HG03025 (cell line): Measurements from ENCODE around the gene TRPM2.

Source experiments
- ATAC-seq: cut with Tn5 transposase; IDR thresholded peaks from one replicate; pipeline ENCODE4 v1.9.1; 2021; ENCODE audit warnings: mild to moderate bottlenecking, moderate library complexity; ENCODE audit not compliant: unreplicated experiment, low FRiP score

TRPM2 gene

DNA sequence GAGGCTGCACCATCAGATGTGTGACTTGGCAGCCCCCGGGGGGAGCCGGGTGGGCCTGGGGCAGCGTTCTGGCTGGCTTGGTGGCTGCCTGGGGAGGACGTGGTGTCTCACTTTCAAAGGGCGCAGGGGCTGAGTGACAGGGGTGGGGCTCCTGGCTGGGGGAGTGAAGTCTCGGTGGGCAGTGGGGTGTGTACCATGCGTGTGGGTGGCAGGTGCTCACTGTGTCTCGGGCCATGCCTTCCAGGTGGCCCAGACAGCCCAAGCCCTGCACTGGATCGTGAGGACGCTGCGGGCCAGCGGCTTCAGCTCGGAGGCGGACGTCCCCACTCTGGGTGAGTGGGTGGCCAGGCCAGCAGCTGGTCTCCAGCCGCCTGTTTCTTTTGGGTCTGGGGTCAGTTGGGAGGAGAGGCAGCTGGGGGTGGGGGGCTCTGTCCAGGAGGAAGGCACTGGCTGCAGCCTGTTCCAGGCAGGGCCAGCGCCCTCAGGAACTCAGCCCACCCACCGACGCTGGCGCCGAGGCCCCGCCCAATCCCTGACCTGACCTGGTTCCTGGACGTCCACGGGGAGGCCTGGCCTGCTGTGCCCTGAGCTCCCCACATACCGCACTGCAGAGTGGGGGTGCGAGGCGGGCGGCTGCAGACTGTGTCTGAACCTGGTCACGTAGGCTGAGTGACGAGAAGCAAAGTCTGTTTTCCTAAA lies 71.3 kb downstream of the TRPM2 start:
- ATAC-seq, result no peak

DNA sequence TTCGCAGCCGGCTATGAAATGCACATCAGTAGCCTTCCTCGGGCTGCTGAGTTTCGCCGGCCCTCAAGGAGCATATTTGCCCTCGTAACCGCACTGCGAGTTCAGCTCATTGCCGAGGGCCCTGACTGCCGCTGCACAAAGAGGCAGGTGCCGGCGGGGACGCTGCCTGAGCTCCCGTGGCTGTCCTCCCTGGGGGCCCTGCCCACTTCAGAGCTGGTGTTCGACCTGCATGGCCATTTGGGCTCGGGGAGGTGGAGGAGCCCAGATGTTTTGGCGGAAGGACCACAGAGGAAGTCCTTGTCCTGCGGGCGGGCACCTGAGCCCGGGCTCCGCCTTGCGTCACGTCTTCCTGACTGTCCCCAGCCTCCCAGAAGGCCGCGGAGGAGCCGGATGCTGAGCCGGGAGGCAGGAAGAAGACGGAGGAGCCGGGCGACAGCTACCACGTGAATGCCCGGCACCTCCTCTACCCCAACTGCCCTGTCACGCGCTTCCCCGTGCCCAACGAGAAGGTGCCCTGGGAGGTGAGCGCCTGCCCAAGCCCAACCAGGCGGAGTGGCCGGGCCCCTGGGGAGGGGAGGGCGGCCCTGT lies 72.0 kb downstream of the TRPM2 start:
- no peak for ATAC-seq

DNA sequence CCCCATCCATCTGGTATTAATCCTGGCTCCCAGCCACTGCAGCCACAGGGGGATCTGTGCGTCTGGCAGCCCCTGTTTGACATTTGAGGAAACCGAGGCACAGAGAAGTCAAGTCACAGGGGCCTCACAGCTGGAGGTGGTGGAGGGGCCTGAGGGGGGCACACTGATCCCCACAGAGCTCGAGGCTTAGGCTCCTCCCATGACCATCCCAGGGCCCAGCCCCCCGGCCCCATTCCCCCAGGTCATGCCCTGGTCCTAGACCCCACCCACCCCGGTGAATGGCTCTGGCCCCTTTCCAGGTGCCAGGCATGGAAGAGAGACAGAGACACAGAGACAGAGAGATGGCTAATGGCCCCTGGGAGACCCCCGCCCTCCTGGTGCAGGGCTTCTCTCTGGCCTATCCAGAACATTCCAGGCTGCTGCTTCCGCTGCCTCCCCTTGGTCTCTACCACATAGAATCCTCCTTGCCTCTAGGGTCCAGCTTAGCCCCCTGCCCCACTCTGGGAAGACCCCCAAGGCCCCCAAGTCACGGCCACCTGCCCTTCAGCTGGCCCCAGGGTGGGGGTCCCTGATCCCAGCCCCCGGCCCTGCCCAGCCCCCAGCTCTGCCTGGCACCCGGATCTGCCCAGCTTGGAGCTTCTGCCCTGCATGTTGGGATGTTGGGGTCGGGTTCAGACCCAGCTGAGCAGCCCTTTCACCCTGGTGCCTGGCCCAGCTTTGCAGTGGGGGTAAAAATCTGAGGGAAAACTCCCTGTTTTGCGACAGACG lies 72.7 kb downstream of the TRPM2 start:
- no peak for ATAC-seq

DNA sequence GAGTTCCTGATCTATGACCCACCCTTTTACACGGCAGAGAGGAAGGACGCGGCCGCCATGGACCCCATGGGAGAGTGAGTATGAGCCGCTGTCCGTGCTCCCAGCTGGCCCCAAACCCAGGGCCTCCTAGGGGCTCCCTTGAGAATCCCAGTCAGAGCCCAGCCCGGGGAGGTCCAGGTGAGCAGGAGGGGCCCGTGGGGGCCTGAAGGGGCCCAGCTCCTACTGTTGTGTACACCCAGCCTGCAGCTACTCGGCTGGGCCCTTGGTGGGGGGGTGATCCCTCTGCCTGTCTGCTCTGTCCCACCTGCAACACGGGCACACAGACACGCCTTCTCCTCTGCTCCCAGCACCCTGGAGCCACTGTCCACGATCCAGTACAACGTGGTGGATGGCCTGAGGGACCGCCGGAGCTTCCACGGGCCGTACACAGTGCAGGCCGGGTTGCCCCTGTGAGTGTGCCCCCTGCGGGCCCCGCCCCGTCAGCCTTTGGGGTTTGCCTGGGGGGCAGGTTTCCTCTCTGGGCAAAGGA lies 73.3 kb downstream of the TRPM2 start:
- no peak for ATAC-seq

DNA sequence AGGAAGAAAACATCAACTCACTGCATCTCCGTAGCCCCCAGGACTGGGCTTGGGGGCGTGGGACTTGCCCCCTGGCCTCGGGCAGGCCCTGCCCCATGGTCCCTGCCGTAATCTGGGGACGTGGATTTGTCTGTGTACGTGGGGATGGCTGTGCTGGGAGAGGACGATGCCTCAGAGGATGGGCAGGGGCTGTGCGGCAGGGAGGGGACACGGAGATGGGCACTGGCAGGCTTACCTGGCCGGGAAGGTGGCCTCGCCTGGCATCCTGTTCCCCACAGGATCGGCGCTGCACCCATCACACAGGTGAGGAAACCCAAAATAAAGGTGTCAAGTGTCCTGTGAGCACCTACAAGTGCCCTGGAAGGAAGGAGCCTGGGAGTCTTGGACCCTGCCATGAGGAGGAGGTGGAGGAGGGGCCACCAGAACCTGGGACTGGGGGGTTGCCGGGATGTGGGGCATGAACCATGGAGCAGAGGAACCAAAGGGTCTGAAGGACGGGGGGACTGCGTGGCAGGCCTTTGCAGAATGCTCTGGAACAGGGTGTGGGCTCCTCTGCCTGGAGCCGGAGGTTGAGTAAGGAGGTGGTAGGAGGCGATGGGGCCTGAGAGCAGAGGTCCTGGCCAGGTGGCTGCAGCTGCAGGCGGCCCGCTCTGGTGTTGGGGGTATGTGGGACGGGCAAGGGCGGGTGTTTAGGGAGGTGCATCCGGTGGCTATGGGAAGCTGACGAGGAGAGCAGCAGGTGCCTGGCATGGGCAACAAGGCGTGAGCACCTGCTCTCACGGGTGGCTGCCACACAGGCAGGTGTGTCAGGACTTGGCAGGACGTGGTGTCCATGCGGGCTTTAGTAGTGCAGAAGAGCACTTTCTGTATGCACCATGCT lies 74.1 kb downstream of the TRPM2 start:
- ATAC-seq, result no peak

DNA sequence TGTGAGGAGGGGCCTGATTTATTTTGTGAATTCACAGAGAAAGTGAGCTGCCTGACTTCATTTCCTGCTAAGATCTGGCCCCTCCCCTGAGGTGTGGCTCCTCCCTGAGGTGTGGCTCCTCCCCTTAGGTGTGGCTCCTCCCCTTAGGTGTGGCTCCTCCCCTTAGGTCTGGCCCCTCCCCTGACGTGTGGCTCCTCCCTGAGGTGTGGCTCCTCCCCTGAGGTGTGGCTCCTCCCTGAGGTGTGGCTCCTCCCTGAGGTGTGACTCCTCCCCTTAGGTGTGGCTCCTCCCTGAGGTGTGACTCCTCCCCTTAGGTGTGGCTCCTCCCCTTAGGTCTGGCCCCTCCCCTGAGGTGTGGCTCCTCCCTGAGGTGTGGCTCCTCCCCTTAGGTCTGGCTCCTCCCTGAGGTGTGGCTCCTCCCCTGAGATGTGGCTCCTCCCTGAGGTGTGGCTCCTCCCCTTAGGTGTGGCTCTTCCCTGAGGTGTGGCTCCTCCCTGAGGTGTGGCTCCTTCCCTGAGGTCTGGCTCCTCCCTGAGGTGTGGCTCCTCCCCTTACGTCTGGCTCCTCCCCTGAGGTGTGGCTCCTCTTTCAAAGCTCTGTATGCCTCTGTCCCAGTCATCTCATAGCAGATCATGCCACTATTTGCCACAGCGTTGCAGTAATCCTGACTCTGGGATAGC lies 75.0 kb downstream of the TRPM2 start:
- ATAC-seq, result no peak

DNA sequence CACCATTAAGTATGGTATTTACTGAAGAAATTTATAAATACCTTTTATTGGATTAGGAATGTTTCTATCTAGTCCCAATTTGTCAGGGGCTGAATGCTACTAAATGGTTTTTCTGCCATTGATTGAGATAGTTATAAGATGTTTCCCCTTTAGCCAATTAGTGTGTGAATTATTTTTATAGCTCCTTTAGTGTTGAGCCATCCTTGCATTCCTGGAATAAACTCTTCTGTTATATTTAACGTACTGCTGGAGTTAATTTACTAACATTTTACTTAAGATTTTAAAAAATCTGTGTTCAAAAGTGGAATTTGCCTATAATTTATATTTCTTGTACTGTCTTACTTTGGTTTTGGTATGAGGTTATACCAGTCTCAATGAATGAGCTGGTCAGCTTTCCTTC lies 76.5 kb downstream of the TRPM2 start:
- ATAC-seq, result no peak

DNA sequence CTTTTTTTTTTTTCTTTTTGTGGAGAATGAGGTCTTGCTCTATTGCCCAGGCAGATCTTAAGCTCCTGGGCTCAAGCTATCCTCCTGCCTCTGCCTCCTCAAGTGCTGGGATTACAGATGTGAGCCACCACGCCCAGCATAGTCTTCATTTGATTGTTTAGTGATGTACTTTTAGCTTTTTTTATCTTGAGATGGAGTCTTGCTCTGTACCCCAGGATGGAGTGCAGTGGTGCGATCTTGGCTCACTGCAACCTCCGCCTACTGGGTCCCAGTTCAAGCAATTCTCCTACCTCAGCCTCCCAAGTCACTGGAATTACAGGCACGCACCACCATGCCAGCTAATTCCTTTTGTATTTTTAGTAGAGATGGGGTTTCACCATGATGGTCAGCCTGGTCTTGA lies 77.9 kb downstream of the TRPM2 start:
- ATAC-seq, result no peak

DNA sequence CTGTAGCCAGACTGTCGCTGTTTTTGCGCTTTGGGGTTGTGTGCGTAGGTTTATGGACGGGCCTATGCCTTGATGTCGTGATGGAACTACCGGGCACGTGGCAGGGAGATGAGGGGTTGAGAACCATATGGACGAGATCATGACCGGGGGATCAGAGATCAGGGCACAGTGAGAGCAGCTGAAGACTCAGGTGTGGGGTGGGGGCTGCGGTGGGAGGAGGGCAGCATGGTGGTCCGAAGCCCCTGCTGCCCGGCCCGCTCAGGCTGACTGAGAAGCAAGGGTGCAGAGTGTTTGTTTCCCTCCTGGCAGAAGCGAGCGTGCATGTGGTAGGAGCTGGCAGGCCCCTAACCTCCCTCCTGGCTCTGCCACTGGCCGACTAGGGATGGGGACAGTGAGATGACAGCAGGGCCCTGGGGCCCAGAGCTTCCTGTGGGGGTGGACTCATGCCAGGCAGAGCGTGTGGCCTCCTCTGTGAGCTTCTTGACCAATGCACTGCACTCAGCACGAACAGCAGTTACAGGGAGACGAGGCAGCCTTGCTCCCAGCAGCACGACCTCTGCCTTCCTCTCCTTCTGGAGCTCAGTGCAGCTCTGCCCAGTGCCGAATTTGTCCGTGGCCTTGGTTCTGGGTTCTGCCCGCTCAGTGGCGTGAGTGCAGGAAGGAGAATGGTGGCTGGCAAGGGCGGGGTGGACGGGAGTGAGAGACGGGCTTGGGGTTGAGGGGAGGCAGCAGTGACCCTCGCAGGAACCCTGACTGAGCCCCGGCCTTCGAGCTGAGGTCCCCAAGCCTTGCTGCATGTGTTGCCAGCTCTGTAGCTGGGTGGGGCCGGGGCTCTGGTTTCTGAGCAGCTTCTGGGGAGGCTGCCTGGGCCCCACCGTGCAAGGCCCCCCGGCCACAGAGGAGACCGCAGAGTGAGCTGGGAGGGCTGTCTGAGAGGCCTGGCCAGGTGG lies 79.7 kb downstream of the TRPM2 start:
- ATAC-seq, result no peak

DNA sequence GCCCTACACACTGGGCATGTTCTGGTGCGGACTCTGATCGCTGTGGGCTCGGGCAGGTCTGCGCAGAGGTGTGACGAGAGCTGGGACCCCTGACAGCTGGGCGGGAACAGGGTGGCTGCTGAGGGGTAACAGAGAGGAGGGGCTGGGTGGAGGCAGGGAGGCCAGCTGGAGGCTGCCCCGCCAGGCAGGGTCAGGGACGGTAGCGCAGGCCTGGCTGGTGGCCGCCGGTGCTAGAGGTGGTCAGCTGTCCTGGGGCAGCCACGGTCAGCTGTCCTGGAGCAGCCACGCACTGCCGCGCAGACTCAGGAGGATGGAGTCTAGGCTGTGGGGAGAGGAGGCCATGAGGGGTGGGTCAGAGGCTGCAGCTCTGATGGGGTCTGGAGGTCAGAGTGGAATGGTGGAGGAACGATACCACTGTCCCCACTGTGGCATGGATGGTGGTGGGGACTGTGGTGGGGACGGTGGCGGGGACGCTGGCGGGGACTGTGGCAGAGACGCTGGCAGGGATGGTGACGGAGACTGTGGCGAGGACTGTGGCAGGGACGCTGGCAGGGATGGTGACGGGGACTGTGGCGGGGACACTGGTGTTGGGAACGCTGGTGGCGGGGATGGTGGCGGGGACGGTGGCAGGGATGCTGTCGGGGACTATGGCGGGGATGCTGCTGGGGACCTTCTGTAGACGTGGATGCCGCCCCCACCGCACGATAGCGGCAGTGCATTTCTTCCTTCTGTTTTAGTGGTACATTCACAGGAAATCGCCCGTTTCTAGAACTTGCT lies 80.6 kb downstream of the TRPM2 start:
- ATAC-seq, result no peak

DNA sequence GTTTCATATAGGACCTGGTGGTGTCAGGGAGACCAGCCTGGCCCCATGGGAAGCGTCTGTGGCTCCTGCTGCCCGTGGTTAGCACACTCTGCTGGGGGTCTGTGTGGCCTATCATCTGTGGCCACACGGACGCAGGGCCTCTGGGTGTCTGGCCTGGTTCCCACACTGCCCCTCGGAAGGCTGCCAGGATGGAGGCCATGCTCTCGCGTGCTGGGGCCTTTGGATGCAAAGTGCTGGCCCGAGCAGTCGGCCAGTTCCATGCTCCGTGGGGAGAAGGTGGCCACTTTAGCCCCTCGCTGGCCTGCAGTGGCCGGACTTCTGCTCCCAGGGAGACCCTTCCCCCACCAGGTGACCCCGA lies 81.1 kb downstream of the TRPM2 start:
- no peak for ATAC-seq

DNA sequence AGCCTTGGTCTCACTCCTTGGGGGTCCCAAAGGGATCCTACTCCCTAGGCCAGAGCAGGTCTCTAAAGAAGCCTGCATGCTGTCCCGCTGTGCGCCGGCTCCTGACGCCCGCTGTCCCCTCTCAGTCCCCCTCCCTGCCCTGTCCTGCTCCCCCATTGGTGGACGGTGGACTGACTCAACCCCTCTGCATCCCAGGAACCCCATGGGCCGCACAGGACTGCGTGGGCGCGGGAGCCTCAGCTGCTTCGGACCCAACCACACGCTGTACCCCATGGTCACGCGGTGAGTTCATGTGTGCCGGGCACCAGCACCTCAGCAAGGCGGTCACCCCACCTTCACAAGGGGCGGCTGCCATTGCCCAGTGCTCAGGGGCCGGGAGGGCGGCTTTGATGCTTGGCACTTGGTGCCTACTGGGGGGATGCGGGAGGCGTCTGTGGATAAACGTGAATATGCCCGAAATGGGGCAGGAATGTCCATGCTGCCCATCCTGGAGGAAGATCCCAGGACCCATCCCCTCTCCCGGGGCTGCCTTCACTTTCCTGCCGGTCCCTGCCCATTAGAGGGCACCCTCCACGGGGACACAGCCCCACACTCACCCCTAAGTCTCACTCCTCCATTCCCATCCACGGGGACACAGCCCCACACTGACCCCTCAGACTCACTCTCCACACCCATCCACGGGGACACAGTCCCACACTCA lies 81.7 kb downstream of the TRPM2 start:
- no peak for ATAC-seq

DNA sequence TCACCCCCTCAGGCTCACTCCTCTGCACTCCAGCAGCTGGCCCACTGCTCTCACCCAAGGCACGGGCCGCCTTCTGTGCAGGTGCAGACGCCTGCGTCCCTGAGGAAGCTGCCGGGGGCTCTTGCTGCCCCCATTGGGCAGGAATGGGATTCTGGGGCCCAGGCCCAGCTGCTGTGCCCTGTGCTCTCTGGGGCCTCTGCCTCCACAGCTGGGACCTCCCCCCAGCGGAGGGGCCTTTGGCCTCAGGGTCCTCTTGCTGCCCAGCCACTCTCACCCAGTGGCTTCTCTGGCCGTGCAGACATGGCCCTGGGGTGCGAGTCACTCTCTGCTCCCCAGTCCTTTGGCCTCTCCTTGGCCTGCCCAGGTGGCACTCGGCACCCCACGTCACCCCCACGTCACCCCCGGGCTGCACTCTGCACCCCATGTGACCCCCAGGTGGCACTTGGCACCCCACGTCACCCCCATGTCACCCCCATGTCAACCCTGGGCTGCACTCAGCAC lies 82.7 kb downstream of the TRPM2 start:
- ATAC-seq, result no peak

DNA sequence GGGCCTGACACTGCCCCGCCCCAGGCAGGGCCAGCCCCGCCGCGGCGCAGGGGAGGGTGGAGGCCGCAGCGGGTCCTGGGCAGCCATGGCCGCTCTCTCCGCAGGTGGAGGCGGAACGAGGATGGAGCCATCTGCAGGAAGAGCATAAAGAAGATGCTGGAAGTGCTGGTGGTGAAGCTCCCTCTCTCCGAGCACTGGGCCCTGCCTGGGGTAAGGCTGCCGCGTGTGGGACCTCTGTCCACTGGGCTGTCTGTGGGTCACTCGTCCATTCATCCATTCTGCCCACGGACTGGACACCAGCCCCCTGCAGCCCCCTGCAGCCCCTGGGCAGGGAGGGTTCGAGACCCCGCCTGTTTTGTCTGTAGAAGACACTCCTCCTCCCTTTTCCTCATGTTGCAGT lies 83.5 kb downstream of the TRPM2 start:
- ATAC-seq, result no peak

DNA sequence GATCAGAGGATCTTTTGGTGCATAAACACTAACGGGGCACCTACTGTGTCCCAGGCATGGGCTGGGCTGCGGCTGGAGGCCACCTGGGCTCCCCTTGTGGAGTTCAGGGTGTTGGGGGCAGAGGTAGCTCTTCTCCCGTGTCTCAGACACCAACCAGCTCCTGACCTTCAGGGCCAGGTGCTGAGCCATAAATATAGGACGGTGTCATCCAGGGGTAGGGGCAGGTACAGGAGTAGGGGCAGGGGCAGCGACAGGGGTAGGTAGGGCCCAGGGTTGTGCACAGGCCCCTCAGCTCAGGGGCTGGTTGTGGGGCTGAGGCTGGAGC lies 83.9 kb downstream of the TRPM2 start:
- no peak for ATAC-seq

DNA sequence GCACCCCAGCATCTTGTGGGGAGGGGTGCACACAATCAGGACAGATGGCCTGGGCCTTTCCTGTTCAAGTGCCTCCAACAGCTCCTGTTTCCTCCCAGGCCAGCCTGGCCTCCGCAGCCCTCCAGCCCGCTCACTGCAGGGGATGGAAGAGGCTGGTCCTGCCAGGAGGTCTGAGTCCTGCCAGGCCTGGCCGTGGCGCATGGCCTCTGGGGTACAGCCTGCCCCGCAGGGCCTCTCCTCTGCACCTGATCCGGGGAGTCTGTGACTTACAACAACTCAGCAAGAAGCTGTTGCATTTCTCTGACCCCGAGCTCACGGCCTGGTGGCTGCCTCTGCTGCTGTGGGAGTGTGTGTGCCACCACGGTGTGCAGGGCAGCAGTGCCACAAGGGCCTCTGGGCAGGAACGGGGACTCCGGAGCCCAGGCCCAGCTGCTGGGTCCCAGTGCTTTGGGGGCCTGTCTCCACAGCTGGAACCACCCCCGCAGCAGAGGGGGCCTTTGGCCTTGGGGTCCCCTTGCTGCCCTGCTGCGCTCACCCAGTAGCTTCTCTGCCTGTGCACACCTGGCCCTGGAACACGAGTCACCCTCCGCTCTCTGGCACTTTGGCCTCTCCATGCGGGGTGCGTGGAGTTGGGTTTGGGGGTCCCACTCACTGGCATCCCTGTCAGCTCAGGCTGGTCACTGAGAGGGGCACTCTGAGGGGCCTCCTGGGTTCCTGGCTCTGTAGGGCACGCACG lies 84.4 kb downstream of the TRPM2 start:
- no peak for ATAC-seq
